HFF-Myc (cell line): Measurements from ENCODE around the gene SLC22A25.
A peak's percentile ranks its signal among the peaks of the same experiment; 100 is the strongest.

Source experiments
- DNase-seq: peaks from one replicate; pipeline ENCODE4 v3.0.0-alpha.2; 2011; ENCODE audit warnings: low read depth; ENCODE audit errors: extremely low read depth
- H3K4me3 ChIP-seq: replicated peaks from 2 replicates; pipeline ENCODE4 v1.5.1; 2011; ENCODE audit warnings: low read depth, mild to moderate bottlenecking, control low read depth, low read length
- TF ChIP-seq, protein P1 (sequence below): IDR thresholded peaks from 2 replicates; pipeline ENCODE4 v1.5.1; 2012; ENCODE audit warnings: mild to moderate bottlenecking, low read depth, low read length, control low read depth; ENCODE audit errors: missing control alignments

SLC22A25 gene

GRCh38 chr11:63243533-63243932, at the start of gene SLC22A25:
SLC22A25 (minus strand) TSS chr11:63243599; CDS start chr11:63229652, 13,947 bp downstream.
- TF ChIP-seq, protein P1, sequence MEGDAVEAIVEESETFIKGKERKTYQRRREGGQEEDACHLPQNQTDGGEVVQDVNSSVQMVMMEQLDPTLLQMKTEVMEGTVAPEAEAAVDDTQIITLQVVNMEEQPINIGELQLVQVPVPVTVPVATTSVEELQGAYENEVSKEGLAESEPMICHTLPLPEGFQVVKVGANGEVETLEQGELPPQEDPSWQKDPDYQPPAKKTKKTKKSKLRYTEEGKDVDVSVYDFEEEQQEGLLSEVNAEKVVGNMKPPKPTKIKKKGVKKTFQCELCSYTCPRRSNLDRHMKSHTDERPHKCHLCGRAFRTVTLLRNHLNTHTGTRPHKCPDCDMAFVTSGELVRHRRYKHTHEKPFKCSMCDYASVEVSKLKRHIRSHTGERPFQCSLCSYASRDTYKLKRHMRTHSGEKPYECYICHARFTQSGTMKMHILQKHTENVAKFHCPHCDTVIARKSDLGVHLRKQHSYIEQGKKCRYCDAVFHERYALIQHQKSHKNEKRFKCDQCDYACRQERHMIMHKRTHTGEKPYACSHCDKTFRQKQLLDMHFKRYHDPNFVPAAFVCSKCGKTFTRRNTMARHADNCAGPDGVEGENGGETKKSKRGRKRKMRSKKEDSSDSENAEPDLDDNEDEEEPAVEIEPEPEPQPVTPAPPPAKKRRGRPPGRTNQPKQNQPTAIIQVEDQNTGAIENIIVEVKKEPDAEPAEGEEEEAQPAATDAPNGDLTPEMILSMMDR, result no peak
- H3K4me3 ChIP-seq, result no peak within 1 kb of the TSS
- DNase-seq, result no peak

DNA sequence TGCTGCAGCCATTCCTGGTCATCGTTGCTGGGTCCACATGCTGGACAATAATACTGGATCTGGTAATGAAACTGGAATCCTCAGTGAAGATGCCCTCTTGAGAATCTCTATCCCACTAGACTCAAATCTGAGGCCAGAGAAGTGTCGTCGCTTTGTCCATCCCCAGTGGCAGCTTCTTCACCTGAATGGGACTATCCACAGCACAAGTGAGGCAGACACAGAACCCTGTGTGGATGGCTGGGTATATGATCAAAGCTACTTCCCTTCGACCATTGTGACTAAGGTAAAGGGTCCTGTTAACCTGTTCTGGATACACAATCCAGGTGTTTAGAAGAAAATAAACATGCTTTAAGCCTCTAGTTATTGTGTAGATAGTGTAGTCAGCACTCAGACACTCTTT, 46.9 kb upstream of the SLC22A25 start:
- H3K4me3 ChIP-seq, result no peak overlapping the region
- TF ChIP-seq, protein P1, result no peak
- no peak for DNase-seq

DNA sequence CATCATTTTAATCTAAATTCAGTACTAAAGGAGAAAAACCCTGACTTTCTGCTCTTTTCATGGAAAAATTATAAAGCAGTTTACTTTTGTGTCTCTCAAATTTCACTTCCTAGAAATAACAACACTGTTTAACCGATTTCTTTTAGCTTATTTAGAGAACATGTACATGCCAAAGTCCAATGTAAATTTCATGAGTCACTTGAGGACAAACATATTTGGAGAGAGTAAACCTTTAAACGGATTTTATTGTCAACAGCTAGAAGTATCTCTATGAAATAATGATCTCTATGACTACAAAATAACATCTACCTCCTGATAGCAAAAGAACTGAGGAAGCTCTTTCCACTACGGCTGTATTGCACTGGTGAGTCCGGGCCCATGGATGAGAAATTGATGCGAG, 46.3 kb upstream of the SLC22A25 start:
- H3K4me3 ChIP-seq, result no peak overlapping the region
- TF ChIP-seq, protein P1, result no peak

GRCh38 chr11:63282579-63282978, 39.2 kb upstream of the SLC22A25 start:
- TF ChIP-seq, protein P1, result no peak
- DNase-seq, result no peak
- no peak overlapping the region for H3K4me3 ChIP-seq

More for the DNA sequence above, 46.3 kb upstream of the SLC22A25 start:
- DNase-seq, result no peak

- no peak for DNase-seq
- no peak overlapping the region for H3K4me3 ChIP-seq
- TF ChIP-seq, protein P1, result no peak
Observed at GRCh38 chr11:63280920-63281319, 37.5 kb upstream of the SLC22A25 start.

- TF ChIP-seq, protein P1, result no peak
- H3K4me3 ChIP-seq, result no peak overlapping the region
- no peak for DNase-seq
Observed at GRCh38 chr11:63277345-63277943, 34.0 kb upstream of the SLC22A25 start.

DNA sequence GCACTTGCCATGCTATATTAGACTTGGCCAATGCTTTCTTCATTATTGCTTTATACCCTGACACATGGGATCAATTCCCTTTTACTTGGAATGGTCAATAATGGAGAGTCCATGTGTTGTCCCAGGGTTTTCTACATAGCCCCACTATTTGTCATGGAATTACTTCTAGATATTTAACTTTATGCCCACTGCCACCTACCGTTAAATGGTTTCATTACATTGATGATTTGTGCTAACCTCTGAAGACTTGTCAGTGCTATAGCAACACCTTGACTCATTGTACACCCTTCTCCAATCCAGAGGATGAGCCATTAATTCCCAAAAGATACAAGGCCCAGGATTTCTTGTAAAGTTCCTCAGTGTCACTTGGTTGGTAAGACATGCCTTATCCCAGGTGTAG, 31.4 kb upstream of the SLC22A25 start:
- H3K4me3 ChIP-seq, result no peak overlapping the region
- no peak for DNase-seq
- TF ChIP-seq, protein P1, result peak; percentile 7
